HCT116 (cell line): ENCODE results near the gene CD82. TPM values are rescaled to one million over a fixed set of nuclear protein-coding genes. Genes with fewer than 3 reads are reported as not detected.
"Not testable (repeated sequence)": the region's sequence is repeated elsewhere in the genome, so short reads cannot be mapped to it uniquely, and the experiment has no call there.

ENCODE experiments used
- ATAC-seq: fragments of 200-7000 bp; cut with Tn5 transposase; 2 replicates; pipeline ENCODE4 v1.9.1; 2020; ENCODE audit warnings: mild to moderate bottlenecking, moderate library complexity
- BruUV-seq: library from RNA; stranded (reverse); fragments of 400-500 nt; replicated peaks from 2 replicates; lab custom pipeline; 2021; lab: Mats Ljungman, UMichigan
- CTCF ChIA-PET: fragments of 300-600 bp; sonication (Branson Sonifier 250); formaldehyde crosslinking; loops from one replicate; lab custom pipeline; 2021; ENCODE audit warnings: antibody characterized with exemption; lab: Charles Lee
- POLR2A ChIA-PET: fragments of 300-600, 350-600 bp; sonication (Branson Sonifier 250); formaldehyde crosslinking; loops from one replicate; lab custom pipeline; 2021; ENCODE audit warnings: antibody characterized with exemption; lab: Charles Lee
- RAD21 ChIA-PET, 2 experiments: fragments of 300-600 bp; sonication (Branson Sonifier 250); formaldehyde crosslinking; loops; one replicate each; lab custom pipeline; 2023; ENCODE audit warnings: low total read pairs in 2 of 2; ENCODE audit not compliant: uncharacterized antibody in 2 of 2, unreplicated experiment in 2 of 2, low non-redundant PET in 1 of 2; lab: Charles Lee
- DNase-seq: peaks from one replicate; pipeline ENCODE4 v3.0.0-alpha.2; 2010; ENCODE audit warnings: low read depth, low spot score
- H2AFZ ChIP-seq: fragments of 200-600 bp; shearing (Covaris generic), sonication (generic); 2 replicates; pipeline ENCODE4 v1.6.1; 2017; ENCODE audit warnings: low read depth, mixed run types, mixed read lengths, antibody characterized with exemption, low read length; ENCODE audit not compliant: poor library complexity, severe bottlenecking
- H3K27ac ChIP-seq: 2 replicates; pipeline ENCODE4 v1.5.1; 2012; ENCODE audit warnings: low read depth, low read length
- H3K27me3 ChIP-seq: fragments of 200-600 bp; sonication (generic); 2 replicates; pipeline ENCODE4 v1.6.1; 2016; ENCODE audit warnings: mixed run types, low read length, mixed read lengths; ENCODE audit not compliant: insufficient read depth
- H3K36me3 ChIP-seq, 2 experiments: fragments of 200-500 bp in 1 of 2; fragments of 200-600 bp in 1 of 2; sonication (Bioruptor generic) in 1 of 2; sonication (generic) in 1 of 2; 2 replicates each; pipeline versions ENCODE4 v1.5.1 to v1.6.1; 2014 to 2016; ENCODE audit warnings: low read length in 2 of 2, inconsistent platforms in 1 of 2, mixed read lengths in 1 of 2, mixed run types in 1 of 2; ENCODE audit not compliant: insufficient read depth in 2 of 2, control insufficient read depth in 1 of 2
- H3K4me1 ChIP-seq, 2 experiments: fragments of 200-600 bp in 1 of 2; sonication (generic) in 1 of 2; 2 replicates each; pipeline versions ENCODE4 v1.5.1 to v1.6.1; 2012 to 2017; ENCODE audit warnings: low read length in 2 of 2, inconsistent platforms in 1 of 2, mild to moderate bottlenecking in 1 of 2, mixed read lengths in 1 of 2, mixed run types in 1 of 2, moderate library complexity in 1 of 2; ENCODE audit not compliant: insufficient read depth in 2 of 2, control insufficient read depth in 1 of 2
- H3K4me2 ChIP-seq: fragments of 200-600 bp; sonication (generic); 2 replicates; pipeline ENCODE4 v1.6.1; 2017; ENCODE audit warnings: mixed run types, low read length, mixed read lengths
- H3K4me3 ChIP-seq, 2 experiments: fragments of 200-600 bp in 1 of 2; sonication (generic) in 1 of 2; replicated peaks in 1 of 2; 2 replicates each; pipeline ENCODE4 v1.5.1; 2011 to 2016; ENCODE audit warnings: low read length in 2 of 2, control low read depth in 1 of 2, low read depth in 1 of 2, mild to moderate bottlenecking in 1 of 2, mixed read lengths in 1 of 2, mixed run types in 1 of 2
- H3K79me2 ChIP-seq: fragments of 200-600 bp; sonication (generic); 2 replicates; pipeline ENCODE4 v1.6.1; 2017; ENCODE audit warnings: mild to moderate bottlenecking, mixed run types, low read length, moderate library complexity, mixed read lengths; ENCODE audit not compliant: insufficient read depth
- H3K9ac ChIP-seq: fragments of 200-600 bp; sonication (generic); 2 replicates; pipeline ENCODE4 v1.6.1; 2016; ENCODE audit warnings: low read length, mixed read lengths
- H3K9me2 ChIP-seq: fragments of 200-600 bp; sonication (generic), shearing (Covaris generic); 2 replicates; pipeline ENCODE4 v1.6.1; 2017; ENCODE audit warnings: mixed run types, mild to moderate bottlenecking, moderate library complexity; ENCODE audit not compliant: insufficient read depth
- H3K9me3 ChIP-seq, 2 experiments: fragments of 200-500 bp in 1 of 2; fragments of 200-600 bp in 1 of 2; sonication (Bioruptor generic) in 1 of 2; sonication (generic) in 1 of 2; 2 replicates each; pipeline ENCODE4 v1.6.1; 2014 to 2017; ENCODE audit warnings: low read length in 2 of 2, mixed read lengths in 2 of 2, inconsistent platforms in 1 of 2, low read depth in 1 of 2, mild to moderate bottlenecking in 1 of 2, mixed run types in 1 of 2, moderate library complexity in 1 of 2; ENCODE audit not compliant: control insufficient read depth in 1 of 2, insufficient read depth in 1 of 2
- H4K20me1 ChIP-seq: fragments of 200-600 bp; sonication (generic), shearing (Covaris generic); 2 replicates; pipeline ENCODE4 v1.6.1; 2017; ENCODE audit warnings: mixed run types, mild to moderate bottlenecking, moderate library complexity; ENCODE audit not compliant: insufficient read depth
- JUND ChIP-seq: IDR thresholded peaks from 2 replicates; pipeline ENCODE4 v1.6.1; 2012
- intact Hi-C: fragments of 100-400 bp; cut with micrococcal nuclease; formaldehyde crosslinking; loops from 2 replicates; pipeline ENCODE4 v1.10.0; 2022
- total RNA-seq: library from RNA; stranded (reverse); gene quantifications from one replicate; pipeline ENCODE4 v1.2.1, GENCODE V29; 2021; ENCODE audit not compliant: unreplicated experiment
- TF ChIP-seq, protein P1 (sequence below): IDR thresholded peaks from 2 replicates; pipeline ENCODE4 v1.6.1; 2012; ENCODE audit warnings: low read depth

Gene CD82
- total RNA-seq, 1 experiment from 2014 or later, result 16.7 TPM

DNA sequence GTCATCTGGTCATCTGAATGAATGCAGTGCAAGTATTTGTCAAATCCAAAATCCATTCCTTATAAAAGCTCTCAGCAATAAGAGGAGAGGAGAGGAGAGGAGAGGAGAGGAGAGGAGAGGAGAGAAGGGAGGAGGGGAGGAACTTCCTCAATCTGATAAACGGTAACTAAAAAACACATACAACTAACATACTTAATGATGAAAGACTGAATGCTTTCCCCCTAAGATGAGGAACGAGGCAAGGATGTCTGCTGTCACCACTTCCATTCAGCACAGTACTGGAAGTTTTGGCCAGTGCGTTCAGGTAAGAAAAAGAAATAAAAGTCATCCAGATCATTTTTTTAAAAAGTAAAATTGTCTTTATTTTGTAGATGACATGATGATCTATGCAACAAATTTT lies 80.4 kb downstream of the CD82 start:
- Histone ChIP-seq H3K79me2 (no peaks in the 10 kb centered on the region), H3K4me1 (no peaks in the 10 kb centered on the region), H4K20me1 (no peaks in the 10 kb centered on the region), H3K4me3 (no peak overlapping the region), H3K4me2 (no peak overlapping the region)
- POLR2A ChIA-PET, result no interaction called here
- no peak for ATAC-seq
- BruUV-seq, result no TSS peak
- TF ChIP-seq, protein P1, sequence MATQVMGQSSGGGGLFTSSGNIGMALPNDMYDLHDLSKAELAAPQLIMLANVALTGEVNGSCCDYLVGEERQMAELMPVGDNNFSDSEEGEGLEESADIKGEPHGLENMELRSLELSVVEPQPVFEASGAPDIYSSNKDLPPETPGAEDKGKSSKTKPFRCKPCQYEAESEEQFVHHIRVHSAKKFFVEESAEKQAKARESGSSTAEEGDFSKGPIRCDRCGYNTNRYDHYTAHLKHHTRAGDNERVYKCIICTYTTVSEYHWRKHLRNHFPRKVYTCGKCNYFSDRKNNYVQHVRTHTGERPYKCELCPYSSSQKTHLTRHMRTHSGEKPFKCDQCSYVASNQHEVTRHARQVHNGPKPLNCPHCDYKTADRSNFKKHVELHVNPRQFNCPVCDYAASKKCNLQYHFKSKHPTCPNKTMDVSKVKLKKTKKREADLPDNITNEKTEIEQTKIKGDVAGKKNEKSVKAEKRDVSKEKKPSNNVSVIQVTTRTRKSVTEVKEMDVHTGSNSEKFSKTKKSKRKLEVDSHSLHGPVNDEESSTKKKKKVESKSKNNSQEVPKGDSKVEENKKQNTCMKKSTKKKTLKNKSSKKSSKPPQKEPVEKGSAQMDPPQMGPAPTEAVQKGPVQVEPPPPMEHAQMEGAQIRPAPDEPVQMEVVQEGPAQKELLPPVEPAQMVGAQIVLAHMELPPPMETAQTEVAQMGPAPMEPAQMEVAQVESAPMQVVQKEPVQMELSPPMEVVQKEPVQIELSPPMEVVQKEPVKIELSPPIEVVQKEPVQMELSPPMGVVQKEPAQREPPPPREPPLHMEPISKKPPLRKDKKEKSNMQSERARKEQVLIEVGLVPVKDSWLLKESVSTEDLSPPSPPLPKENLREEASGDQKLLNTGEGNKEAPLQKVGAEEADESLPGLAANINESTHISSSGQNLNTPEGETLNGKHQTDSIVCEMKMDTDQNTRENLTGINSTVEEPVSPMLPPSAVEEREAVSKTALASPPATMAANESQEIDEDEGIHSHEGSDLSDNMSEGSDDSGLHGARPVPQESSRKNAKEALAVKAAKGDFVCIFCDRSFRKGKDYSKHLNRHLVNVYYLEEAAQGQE, result no peak
- TF ChIP-seq JUND, result no peak
- TF ChIP-seq, all 23 proteins: peak for 0
- ChIA-PET RAD21 (no interaction called here), CTCF (no interaction called here)
- 0 out of 4 replicates have a peak, but pooled peaks cover 0 to 9% of the 10 kb centered on the region in 2 experiments for H3K9me3 ChIP-seq
- no peak overlapping the region for H3K27ac ChIP-seq
- H3K27me3 ChIP-seq, result no peaks in the 10 kb centered on the region
- no peak overlapping the region for H3K9ac ChIP-seq
- no peaks in the 10 kb centered on the region for H3K36me3 ChIP-seq
- no peak overlapping the region for H2AFZ ChIP-seq
- H3K9me2 ChIP-seq, result no peaks in the 10 kb centered on the region
- intact Hi-C loops, result no loop called here
- no peak for DNase-seq

DNA sequence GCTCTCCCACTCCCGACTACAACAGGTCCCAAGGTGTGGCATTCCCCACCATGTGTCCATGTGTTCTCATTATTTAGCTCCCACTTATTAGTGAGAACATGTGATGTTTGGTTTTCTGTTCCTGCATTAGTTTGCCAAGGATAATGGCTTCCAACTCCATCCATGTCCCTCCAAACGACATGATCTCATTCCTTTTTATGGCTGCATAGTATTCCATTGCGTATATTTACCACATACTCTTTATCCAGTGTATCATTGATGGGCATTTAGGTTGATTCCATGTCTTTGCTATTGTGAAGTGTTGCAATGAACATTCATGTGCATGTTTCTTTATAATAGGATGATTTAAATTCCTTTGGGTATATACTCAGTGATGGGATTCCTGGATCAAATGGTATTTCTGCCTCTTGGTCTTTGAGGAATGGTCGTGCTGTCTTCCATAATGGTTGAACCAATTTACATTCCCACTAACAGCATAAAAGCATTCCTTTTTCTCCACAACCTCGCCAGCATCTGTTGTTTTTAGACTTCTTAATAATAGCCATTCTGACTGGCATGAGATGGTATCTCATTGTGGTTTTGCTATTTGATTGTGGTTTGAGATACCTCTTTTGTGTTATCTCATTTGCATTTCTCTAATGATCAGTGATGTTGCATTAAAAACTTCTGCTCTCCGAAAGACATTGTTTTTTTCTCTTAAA lies 81.9 kb downstream of the CD82 start:
- H3K4me3 ChIP-seq, H3K9me2 ChIP-seq, H3K36me3 ChIP-seq, H3K9ac ChIP-seq, H3K27me3 ChIP-seq, H3K79me2 ChIP-seq, intact Hi-C loops, H3K27ac ChIP-seq, H2AFZ ChIP-seq, H3K9me3 ChIP-seq, H3K4me1 ChIP-seq, H4K20me1 ChIP-seq, CTCF ChIA-PET, BruUV-seq, POLR2A ChIA-PET, DNase-seq, H3K4me2 ChIP-seq, ATAC-seq, RAD21 ChIA-PET: not testable (repeated sequence)
